PC-9 (cell line): ENCODE data around the gene MSTO1. TPM values are rescaled to one million over a fixed set of nuclear protein-coding genes. Genes with fewer than 3 reads are reported as not detected.
"Not testable (repeated sequence)": the region's sequence is repeated elsewhere in the genome, so short reads cannot be mapped to it uniquely, and the experiment has no call there.

Source experiments
- BruUV-seq: library from RNA; stranded (reverse); fragments of 400-500 nt; replicated peaks from 2 replicates; lab custom pipeline; 2021; lab: Mats Ljungman, UMichigan
- CTCF ChIA-PET: fragments of 300-600 bp; sonication (Branson Sonifier 250); formaldehyde crosslinking; loops from one replicate; lab custom pipeline; 2022; ENCODE audit warnings: antibody characterized with exemption; lab: Charles Lee
- POLR2A ChIA-PET: fragments of 300-600 bp; sonication (Branson Sonifier 250); formaldehyde crosslinking; loops from one replicate; lab custom pipeline; 2022; ENCODE audit warnings: antibody characterized with exemption; ENCODE audit not compliant: unreplicated experiment; lab: Charles Lee
- DNase-seq, 2 experiments: peaks; one replicate each; pipeline versions ENCODE4 v3.0.0 to v3.0.0-alpha.2; 2015 to 2022; ENCODE audit warnings: mixed read lengths in 1 of 2
- H2AFZ ChIP-seq: fragments of 200-600 bp; sonication (generic); 2 replicates; pipeline ENCODE4 v1.8.1; 2017; ENCODE audit warnings: antibody characterized with exemption
- H3F3A ChIP-seq: fragments of 200-600 bp; sonication (generic); 2 replicates; pipeline ENCODE4 v1.8.1; 2017; ENCODE audit warnings: antibody characterized with exemption, mild to moderate bottlenecking, low read depth; ENCODE audit not compliant: insufficient read depth
- H3K27ac ChIP-seq: fragments of 200-600 bp; sonication (generic); 2 replicates; pipeline ENCODE4 v1.6.1; 2016; ENCODE audit warnings: mixed run types
- H3K27me3 ChIP-seq: fragments of 200-600 bp; sonication (generic); 2 replicates; pipeline ENCODE4 v1.6.1; 2016; ENCODE audit warnings: low read depth, mixed run types; ENCODE audit not compliant: insufficient read depth
- H3K36me3 ChIP-seq: fragments of 200-600 bp; sonication (generic); 2 replicates; pipeline ENCODE4 v1.6.1; 2016; ENCODE audit warnings: low read depth, mixed run types
- H3K4me1 ChIP-seq: fragments of 200-600 bp; sonication (generic); replicated peaks from 2 replicates; pipeline ENCODE4 v1.6.1; 2016; ENCODE audit warnings: mixed run types; ENCODE audit not compliant: insufficient read depth
- H3K4me2 ChIP-seq: fragments of 200-600 bp; sonication (generic); 2 replicates; pipeline ENCODE4 v1.6.1; 2017; ENCODE audit warnings: mixed run types
- H3K4me3 ChIP-seq: fragments of 200-600 bp; sonication (generic); 2 replicates; pipeline ENCODE4 v1.6.1; 2016; ENCODE audit warnings: mixed run types
- H3K79me2 ChIP-seq: fragments of 200-600 bp; sonication (generic); 2 replicates; pipeline ENCODE4 v1.6.1; 2017; ENCODE audit warnings: low read depth, mixed run types
- H3K9me2 ChIP-seq: fragments of 200-600 bp; sonication (generic); 2 replicates; pipeline ENCODE4 v1.8.1; 2017; ENCODE audit warnings: mild to moderate bottlenecking; ENCODE audit not compliant: insufficient read depth
- H3K9me3 ChIP-seq: fragments of 200-600 bp; sonication (generic); 2 replicates; pipeline ENCODE4 v1.8.1; 2016; ENCODE audit warnings: low read depth; ENCODE audit not compliant: insufficient read depth
- H4K20me1 ChIP-seq: fragments of 200-600 bp; sonication (generic); 2 replicates; pipeline ENCODE4 v1.8.1; 2017; ENCODE audit not compliant: insufficient read depth
- EZH2 ChIP-seq: fragments of 200-600 bp; sonication (generic); IDR thresholded peaks from 2 replicates; pipeline ENCODE4 v1.8.0; 2017; ENCODE audit warnings: antibody characterized with exemption, low read depth
- intact Hi-C: fragments of 100-400 bp; cut with micrococcal nuclease; formaldehyde crosslinking; loops from one replicate; pipeline ENCODE4 v1.10.0; 2022; ENCODE audit not compliant: unreplicated experiment
- total RNA-seq: library from RNA; stranded (reverse); gene quantifications from 2 replicates; pipeline ENCODE4 v1.2.3, GENCODE V29; 2021
- TF ChIP-seq, protein P1 (sequence below): fragments of 200-600 bp; sonication (generic); conservative IDR thresholded peaks from 2 replicates; pipeline ENCODE4 v1.6.1; 2017; ENCODE audit warnings: mixed run types, antibody characterized with exemption, mild to moderate bottlenecking, moderate library complexity

Gene MSTO1
- total RNA-seq, 1 experiment from 2014 or later: 21.5 TPM

DNA sequence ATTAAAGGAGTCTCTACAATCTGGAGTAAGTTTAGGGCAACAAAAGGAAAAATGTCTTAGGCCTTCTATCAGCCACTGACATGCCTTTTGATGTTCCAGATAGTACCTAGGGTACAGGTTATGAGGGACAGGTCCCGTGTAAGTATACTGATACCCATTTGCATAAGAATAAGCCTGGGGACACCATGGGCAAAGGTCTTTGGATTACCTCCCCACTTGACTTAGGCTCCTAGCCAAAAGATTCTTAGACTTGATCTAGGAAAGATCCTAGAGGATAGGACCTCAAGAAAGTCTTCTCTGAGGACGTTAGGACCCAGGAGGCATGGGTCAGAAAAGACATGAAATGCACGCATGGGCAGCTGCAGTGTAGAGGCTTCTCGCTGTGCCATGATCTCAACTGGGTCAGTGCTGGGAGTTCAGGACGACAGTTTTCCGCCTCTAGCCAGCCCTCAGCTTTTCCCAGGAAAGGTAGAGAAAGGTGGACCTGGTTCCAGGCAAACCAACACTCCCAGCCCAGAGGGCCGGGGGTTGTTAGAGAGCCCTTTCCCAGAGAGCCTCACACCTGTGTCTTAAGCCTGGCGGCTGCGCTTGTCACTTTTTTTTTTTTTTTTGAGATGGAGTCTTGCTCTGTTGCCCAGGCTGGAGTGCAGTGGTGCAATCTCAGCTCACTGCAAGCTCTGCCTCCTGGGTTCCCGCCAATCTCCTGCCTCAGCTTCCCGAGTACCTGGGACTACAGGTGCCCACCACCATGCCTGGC, 26.6 kb downstream of the MSTO1 start:
- H3K36me3 ChIP-seq: no peaks in the 10 kb centered on the region
- BruUV-seq: no TSS peak
- no peaks in the 10 kb centered on the region for H3K27me3 ChIP-seq
- TF ChIP-seq, protein P1, sequence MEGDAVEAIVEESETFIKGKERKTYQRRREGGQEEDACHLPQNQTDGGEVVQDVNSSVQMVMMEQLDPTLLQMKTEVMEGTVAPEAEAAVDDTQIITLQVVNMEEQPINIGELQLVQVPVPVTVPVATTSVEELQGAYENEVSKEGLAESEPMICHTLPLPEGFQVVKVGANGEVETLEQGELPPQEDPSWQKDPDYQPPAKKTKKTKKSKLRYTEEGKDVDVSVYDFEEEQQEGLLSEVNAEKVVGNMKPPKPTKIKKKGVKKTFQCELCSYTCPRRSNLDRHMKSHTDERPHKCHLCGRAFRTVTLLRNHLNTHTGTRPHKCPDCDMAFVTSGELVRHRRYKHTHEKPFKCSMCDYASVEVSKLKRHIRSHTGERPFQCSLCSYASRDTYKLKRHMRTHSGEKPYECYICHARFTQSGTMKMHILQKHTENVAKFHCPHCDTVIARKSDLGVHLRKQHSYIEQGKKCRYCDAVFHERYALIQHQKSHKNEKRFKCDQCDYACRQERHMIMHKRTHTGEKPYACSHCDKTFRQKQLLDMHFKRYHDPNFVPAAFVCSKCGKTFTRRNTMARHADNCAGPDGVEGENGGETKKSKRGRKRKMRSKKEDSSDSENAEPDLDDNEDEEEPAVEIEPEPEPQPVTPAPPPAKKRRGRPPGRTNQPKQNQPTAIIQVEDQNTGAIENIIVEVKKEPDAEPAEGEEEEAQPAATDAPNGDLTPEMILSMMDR: no peak
- TF ChIP-seq EZH2: no peak
- H3K9me2 ChIP-seq: no peaks in the 10 kb centered on the region
- H3K4me2 ChIP-seq: no peak overlapping the region
- no peaks in the 10 kb centered on the region for H3K4me1 ChIP-seq
- no peak overlapping the region for H2AFZ ChIP-seq
- no peak for DNase-seq
- ChIA-PET CTCF (no interaction called here), POLR2A (no interaction called here)
- H3K4me3 ChIP-seq: no peak overlapping the region
- H4K20me1 ChIP-seq: no peaks in the 10 kb centered on the region
- H3F3A ChIP-seq: no peaks in the 10 kb centered on the region
- intact Hi-C loops: no loop called here
- H3K9me3 ChIP-seq: no peaks in the 10 kb centered on the region
- H3K79me2 ChIP-seq: no peaks in the 10 kb centered on the region
- no peak overlapping the region for H3K27ac ChIP-seq

DNA sequence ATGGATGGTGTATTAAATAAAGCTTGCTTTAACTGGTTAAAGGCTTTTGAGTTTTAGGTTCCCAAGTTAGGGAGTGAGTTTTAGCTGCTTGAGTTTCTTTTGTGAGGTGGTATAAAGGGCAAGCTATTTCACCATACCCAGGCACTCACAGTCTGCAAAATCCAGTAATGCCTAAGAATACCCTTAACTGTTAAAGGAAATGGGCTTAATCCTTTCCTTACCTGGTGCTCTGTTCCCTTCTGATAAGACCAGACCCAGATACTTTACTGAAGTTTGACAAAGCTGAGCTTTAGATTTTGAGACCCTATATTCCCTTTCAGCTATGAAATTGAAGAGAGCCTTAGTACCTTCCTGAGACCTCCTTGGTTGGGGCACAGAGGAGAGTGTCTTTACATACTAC, 30.3 kb downstream of the MSTO1 start:
- H3F3A ChIP-seq: no peaks in the 10 kb centered on the region
- CTCF ChIA-PET: interaction anchor here (0.7 kb wide), 1 partner anchor 64 kb away, joined by 4 read pairs; no protein-coding TSS in a partner anchor
- no peaks in the 10 kb centered on the region for H4K20me1 ChIP-seq
- no TSS peak for BruUV-seq
- H3K4me2 ChIP-seq: no peak overlapping the region
- intact Hi-C loops: no loop called here
- H2AFZ ChIP-seq: no peak overlapping the region
- no peaks in the 10 kb centered on the region for H3K79me2 ChIP-seq
- no peaks in the 10 kb centered on the region for H3K4me1 ChIP-seq
- H3K4me3 ChIP-seq: no peak overlapping the region
- peaks cover 6% of the 10 kb centered on the region; the same call in 1 of the 2 replicates for H3K9me3 ChIP-seq
- no peak overlapping the region for H3K27ac ChIP-seq
- POLR2A ChIA-PET: interaction anchor here (0.6 kb wide), 2 partner anchors 33 to 93 kb away, joined by 3 to 4 read pairs; no protein-coding TSS in a partner anchor
- no peaks in the 10 kb centered on the region; the same call in 1 of the 2 replicates for H3K36me3 ChIP-seq
- DNase-seq: no peak
- H3K27me3 ChIP-seq: no peaks in the 10 kb centered on the region
- TF ChIP-seq, protein P1: no peak
- TF ChIP-seq EZH2: no peak
- H3K9me2 ChIP-seq: no peaks in the 10 kb centered on the region

DNA sequence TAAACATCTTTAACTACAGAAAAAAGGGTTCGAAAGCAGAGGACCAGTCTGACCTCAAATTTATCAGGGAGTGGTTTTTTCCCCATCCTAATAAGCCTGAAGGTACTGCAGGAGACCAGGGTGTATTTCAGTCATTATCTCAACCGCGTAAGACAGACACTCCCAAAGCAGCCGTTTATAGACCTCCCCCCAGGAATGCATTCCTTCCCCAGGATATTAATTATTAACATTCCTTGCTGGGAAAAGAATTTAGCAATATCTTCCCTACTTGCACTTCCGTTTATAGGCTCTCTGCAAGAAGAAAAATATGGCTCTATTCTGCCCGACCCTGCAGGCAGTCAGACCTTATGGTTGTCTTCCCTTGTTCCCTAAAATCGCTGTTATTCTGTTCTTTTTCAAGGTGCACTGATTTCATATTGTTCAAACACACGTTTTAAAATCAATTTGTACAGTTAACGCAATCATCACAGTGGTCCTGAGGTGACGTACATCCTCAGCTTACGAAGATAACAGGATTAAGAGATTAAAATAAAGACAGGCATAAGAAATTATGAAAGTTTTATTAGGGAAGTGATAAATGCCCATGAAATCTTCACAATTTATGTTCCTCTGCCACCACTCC, 32.7 kb downstream of the MSTO1 start:
- H3K9me3 ChIP-seq, H3K4me1 ChIP-seq, DNase-seq, H3K4me2 ChIP-seq, H2AFZ ChIP-seq, H4K20me1 ChIP-seq, H3K79me2 ChIP-seq, H3K27ac ChIP-seq, BruUV-seq, POLR2A ChIA-PET, intact Hi-C loops, H3K4me3 ChIP-seq, H3K27me3 ChIP-seq, H3F3A ChIP-seq, H3K36me3 ChIP-seq, CTCF ChIA-PET, H3K9me2 ChIP-seq: not testable (repeated sequence)
